ENCODE data around the gene ARHGDIG.

ARHGDIG gene

GRCh38 chr16:280552-280951 is at the start of gene ARHGDIG:
TSS of gene ARHGDIG (plus strand) at chr16:280591. CDS start at chr16:280681, 90 bp downstream.
- no peak for TF ChIP-seq SUZ12 (IDR thresholded peaks at IDR 0.05; ENCODE audit: extremely low read depth, insufficient read depth, insufficient read length)
- TF ChIP-seq YY1 (IDR thresholded peaks at IDR 0.05; ENCODE audit: insufficient read depth, insufficient read length), result no peak
- TF ChIP-seq ZNF274 (IDR thresholded peaks at IDR 0.05; ENCODE audit: low read depth, low read length), result no peak
- Histone ChIP-seq H3K4me3 (ENCODE audit: insufficient read length, low read depth) (peak within 1 kb of the TSS; percentile 54), H3K36me3 (ENCODE audit: insufficient read depth, insufficient read length, low read length) (peaks cover 8% of the 10 kb centered on the region), H3K9ac (ENCODE audit: insufficient read length, low read depth) (peak within 1 kb of the TSS; percentile 70), H3K9me3 (ENCODE audit: insufficient read depth, low read length) (no peaks in the 10 kb centered on the region), H3K27me3 (ENCODE audit: insufficient read depth, insufficient read length) (peaks cover 43% of the 10 kb centered on the region), H3K4me1 (ENCODE audit: insufficient read depth, insufficient read length) (peaks cover 2% of the 10 kb centered on the region)
- no peak for DNase-seq (ENCODE audit: low read depth, low spot score)

GRCh38 chr16:230949-231348 is 49.4 kb upstream of the ARHGDIG start:
- TF ChIP-seq YY1 (IDR thresholded peaks at IDR 0.05; ENCODE audit: insufficient read depth, insufficient read length) (no peak), ZNF274 (IDR thresholded peaks at IDR 0.05; ENCODE audit: low read depth, low read length) (no peak), SUZ12 (IDR thresholded peaks at IDR 0.05; ENCODE audit: extremely low read depth, insufficient read depth, insufficient read length) (no peak)
- no peak overlapping the region for H3K9ac ChIP-seq (ENCODE audit: insufficient read length, low read depth)
- no peak overlapping the region for H3K4me3 ChIP-seq (ENCODE audit: insufficient read length, low read depth)
- peaks cover 2% of the 10 kb centered on the region for H3K4me1 ChIP-seq (ENCODE audit: insufficient read depth, insufficient read length)
- no peak for DNase-seq (ENCODE audit: low read depth, low spot score)
- H3K27me3 ChIP-seq (ENCODE audit: insufficient read depth, insufficient read length), result no peaks in the 10 kb centered on the region
- H3K9me3 ChIP-seq (ENCODE audit: insufficient read depth, low read length), result no peaks in the 10 kb centered on the region
- H3K36me3 ChIP-seq (ENCODE audit: insufficient read depth, insufficient read length, low read length), result peaks cover 29% of the 10 kb centered on the region

GRCh38 chr16:234468-235305 is 45.7 kb upstream of the ARHGDIG start, which contains the start of gene FAM234A:
TSS of gene FAM234A (plus strand) at chr16:234821. CDS start at chr16:254414, 19,593 bp downstream.
- Histone ChIP-seq H3K4me3 (ENCODE audit: insufficient read length, low read depth) (peak within 1 kb of the TSS; percentile 85), H3K9ac (ENCODE audit: insufficient read length, low read depth) (peak within 1 kb of the TSS; percentile 96), H3K27me3 (ENCODE audit: insufficient read depth, insufficient read length) (no peaks in the 10 kb centered on the region), H3K36me3 (ENCODE audit: insufficient read depth, insufficient read length, low read length) (peaks cover 11% of the 10 kb centered on the region), H3K9me3 (ENCODE audit: insufficient read depth, low read length) (no peaks in the 10 kb centered on the region), H3K4me1 (ENCODE audit: insufficient read depth, insufficient read length) (peaks cover 7% of the 10 kb centered on the region)
- DNase-seq (ENCODE audit: low read depth, low spot score), result peak; percentile 95
- TF ChIP-seq YY1 (IDR thresholded peaks at IDR 0.05; ENCODE audit: insufficient read depth, insufficient read length) (no peak), SUZ12 (IDR thresholded peaks at IDR 0.05; ENCODE audit: extremely low read depth, insufficient read depth, insufficient read length) (no peak), ZNF274 (IDR thresholded peaks at IDR 0.05; ENCODE audit: low read depth, low read length) (no peak)

GRCh38 chr16:239948-240277 is 40.5 kb upstream of the ARHGDIG start:
- DNase-seq (ENCODE audit: low read depth, low spot score), result no peak
- Histone ChIP-seq H3K36me3 (ENCODE audit: insufficient read depth, insufficient read length, low read length) (peaks cover 11% of the 10 kb centered on the region), H3K27me3 (ENCODE audit: insufficient read depth, insufficient read length) (no peaks in the 10 kb centered on the region), H3K9ac (ENCODE audit: insufficient read length, low read depth) (no peak overlapping the region), H3K4me1 (ENCODE audit: insufficient read depth, insufficient read length) (peaks cover 12% of the 10 kb centered on the region), H3K9me3 (ENCODE audit: insufficient read depth, low read length) (no peaks in the 10 kb centered on the region), H3K4me3 (ENCODE audit: insufficient read length, low read depth) (no peak overlapping the region)
- TF ChIP-seq YY1 (IDR thresholded peaks at IDR 0.05; ENCODE audit: insufficient read depth, insufficient read length) (no peak), SUZ12 (IDR thresholded peaks at IDR 0.05; ENCODE audit: extremely low read depth, insufficient read depth, insufficient read length) (no peak), ZNF274 (IDR thresholded peaks at IDR 0.05; ENCODE audit: low read depth, low read length) (no peak)

- no peaks in the 10 kb centered on the region for H3K27me3 ChIP-seq (ENCODE audit: insufficient read depth, insufficient read length)
- peaks cover 16% of the 10 kb centered on the region for H3K4me1 ChIP-seq (ENCODE audit: insufficient read depth, insufficient read length)
- no peak overlapping the region for H3K4me3 ChIP-seq (ENCODE audit: insufficient read length, low read depth)
- H3K36me3 ChIP-seq (ENCODE audit: insufficient read depth, insufficient read length, low read length), result peaks cover 11% of the 10 kb centered on the region
- H3K9ac ChIP-seq (ENCODE audit: insufficient read length, low read depth), result no peak overlapping the region
- H3K9me3 ChIP-seq (ENCODE audit: insufficient read depth, low read length), result no peaks in the 10 kb centered on the region
- no peak for DNase-seq (ENCODE audit: low read depth, low spot score)
- no peak for TF ChIP-seq YY1 (IDR thresholded peaks at IDR 0.05; ENCODE audit: insufficient read depth, insufficient read length)
- TF ChIP-seq SUZ12 (IDR thresholded peaks at IDR 0.05; ENCODE audit: extremely low read depth, insufficient read depth, insufficient read length), result no peak
- TF ChIP-seq ZNF274 (IDR thresholded peaks at IDR 0.05; ENCODE audit: low read depth, low read length), result no peak
These were observed 39.8 kb upstream of the ARHGDIG start for GRCh38 chr16:240559-240958.

- Histone ChIP-seq H3K4me1 (ENCODE audit: insufficient read depth, insufficient read length) (peaks cover 16% of the 10 kb centered on the region), H3K27me3 (ENCODE audit: insufficient read depth, insufficient read length) (no peaks in the 10 kb centered on the region), H3K4me3 (ENCODE audit: insufficient read length, low read depth) (no peak overlapping the region), H3K9ac (ENCODE audit: insufficient read length, low read depth) (no peak overlapping the region), H3K36me3 (ENCODE audit: insufficient read depth, insufficient read length, low read length) (peaks cover 7% of the 10 kb centered on the region), H3K9me3 (ENCODE audit: insufficient read depth, low read length) (no peaks in the 10 kb centered on the region)
- no peak for DNase-seq (ENCODE audit: low read depth, low spot score)
- no peak for TF ChIP-seq ZNF274 (IDR thresholded peaks at IDR 0.05; ENCODE audit: low read depth, low read length)
- TF ChIP-seq SUZ12 (IDR thresholded peaks at IDR 0.05; ENCODE audit: extremely low read depth, insufficient read depth, insufficient read length), result no peak
- no peak for TF ChIP-seq YY1 (IDR thresholded peaks at IDR 0.05; ENCODE audit: insufficient read depth, insufficient read length)
These were observed 38.1 kb upstream of the ARHGDIG start for GRCh38 chr16:242281-242680.

- no peak overlapping the region for H3K9ac ChIP-seq (ENCODE audit: insufficient read length, low read depth)
- no peaks in the 10 kb centered on the region for H3K27me3 ChIP-seq (ENCODE audit: insufficient read depth, insufficient read length)
- TF ChIP-seq ZNF274 (IDR thresholded peaks at IDR 0.05; ENCODE audit: low read depth, low read length) (no peak), YY1 (IDR thresholded peaks at IDR 0.05; ENCODE audit: insufficient read depth, insufficient read length) (no peak), SUZ12 (IDR thresholded peaks at IDR 0.05; ENCODE audit: extremely low read depth, insufficient read depth, insufficient read length) (no peak)
- H3K4me3 ChIP-seq (ENCODE audit: insufficient read length, low read depth), result no peak overlapping the region
- no peaks in the 10 kb centered on the region for H3K9me3 ChIP-seq (ENCODE audit: insufficient read depth, low read length)
- H3K36me3 ChIP-seq (ENCODE audit: insufficient read depth, insufficient read length, low read length), result no peaks in the 10 kb centered on the region
- H3K4me1 ChIP-seq (ENCODE audit: insufficient read depth, insufficient read length), result peaks cover 14% of the 10 kb centered on the region
- no peak for DNase-seq (ENCODE audit: low read depth, low spot score)
These were observed 37.0 kb upstream of the ARHGDIG start for GRCh38 chr16:243348-243747.
